Measurements from ENCODE around the gene ORAI3. TPM values are rescaled to one million over a fixed set of nuclear protein-coding genes. Genes with fewer than 3 reads are reported as not detected.

ORAI3 gene
- total RNA-seq, 1 experiment from 2014 or later = 34.0 TPM

DNA sequence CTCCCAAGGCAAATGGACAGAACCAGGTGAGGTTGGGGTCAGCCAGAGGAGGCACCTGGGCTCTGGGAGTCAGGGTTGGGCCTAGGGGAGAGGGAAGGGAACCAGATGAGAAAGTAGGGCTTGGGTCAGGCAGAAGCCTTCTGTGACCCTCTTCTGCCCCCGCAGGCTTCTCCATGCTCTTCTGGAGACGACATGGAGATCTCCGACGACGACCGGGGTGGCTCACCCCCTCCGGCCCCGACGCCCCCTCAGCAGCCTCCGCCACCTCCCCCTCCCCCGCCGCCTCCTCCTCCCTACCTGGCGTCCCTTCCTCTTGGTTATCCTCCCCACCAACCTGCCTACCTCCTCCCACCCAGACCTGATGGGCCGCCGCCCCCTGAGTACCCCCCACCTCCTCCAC is 16.6 kb downstream of the ORAI3 start:
- H3K27me3 ChIP-seq (ENCODE audit: low read length) = no peaks in the 10 kb centered on the region
- H3K79me2 ChIP-seq (ENCODE audit: low read length) = peaks cover 4% of the 10 kb centered on the region
- no peaks in the 10 kb centered on the region for H4K20me1 ChIP-seq (ENCODE audit: insufficient read depth, low read depth, low read length)
- no peak overlapping the region for H3K9ac ChIP-seq (ENCODE audit: low read length)
- H2AFZ ChIP-seq (ENCODE audit: low read length) = no peak overlapping the region
- H3K27ac ChIP-seq (ENCODE audit: low read length) = no peak overlapping the region
- H3K4me3 ChIP-seq (ENCODE audit: low read length) = no peak overlapping the region
- no peak overlapping the region for H3K4me2 ChIP-seq (ENCODE audit: low read depth, low read length, poor library complexity, severe bottlenecking)
- peaks cover 45% of the 10 kb centered on the region for H3K36me3 ChIP-seq (ENCODE audit: insufficient read depth, low read length)
- no peaks in the 10 kb centered on the region for H3K9me3 ChIP-seq (ENCODE audit: low read length)
- no peaks in the 10 kb centered on the region for H3K9me2 ChIP-seq (replicated peaks; ENCODE audit: insufficient read depth, low read length)
- DNase-seq = no peak
- H3K4me1 ChIP-seq (ENCODE audit: low read length) = no peaks in the 10 kb centered on the region

DNA sequence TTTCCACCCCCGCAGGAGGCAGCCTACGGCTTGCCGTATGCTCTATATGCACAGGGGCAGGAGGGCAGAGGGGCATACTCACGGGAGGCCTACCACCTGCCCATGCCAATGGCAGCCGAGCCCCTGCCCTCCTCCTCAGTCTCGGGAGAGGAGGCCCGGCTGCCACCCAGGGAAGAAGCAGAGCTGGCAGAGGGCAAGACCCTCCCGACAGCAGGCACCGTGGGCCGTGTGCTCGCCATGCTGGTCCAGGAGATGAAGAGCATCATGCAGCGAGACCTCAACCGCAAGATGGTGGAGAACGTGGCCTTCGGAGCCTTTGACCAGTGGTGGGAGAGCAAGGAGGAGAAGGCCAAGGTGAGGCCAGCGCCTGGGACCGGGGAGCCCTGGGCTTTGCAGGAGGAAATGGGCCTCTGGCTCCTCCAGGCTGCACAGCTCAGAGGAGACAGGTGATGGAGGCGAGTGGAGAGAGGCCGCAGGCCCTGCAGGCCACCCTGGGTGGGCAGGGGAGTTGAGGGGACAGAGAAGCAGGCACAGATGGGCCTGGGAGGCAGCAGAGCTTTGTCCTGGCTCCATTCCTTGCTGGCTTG is 17.3 kb downstream of the ORAI3 start:
- H3K9ac ChIP-seq (ENCODE audit: low read length) = no peak overlapping the region
- H2AFZ ChIP-seq (ENCODE audit: low read length) = no peak overlapping the region
- no peaks in the 10 kb centered on the region for H3K9me3 ChIP-seq (ENCODE audit: low read length)
- H3K9me2 ChIP-seq (replicated peaks; ENCODE audit: insufficient read depth, low read length) = no peaks in the 10 kb centered on the region
- no peaks in the 10 kb centered on the region for H4K20me1 ChIP-seq (ENCODE audit: insufficient read depth, low read depth, low read length)
- no peaks in the 10 kb centered on the region for H3K4me1 ChIP-seq (ENCODE audit: low read length)
- peaks cover 48% of the 10 kb centered on the region for H3K36me3 ChIP-seq (ENCODE audit: insufficient read depth, low read length)
- H3K27ac ChIP-seq (ENCODE audit: low read length) = no peak overlapping the region
- no peak overlapping the region for H3K4me3 ChIP-seq (ENCODE audit: low read length)
- H3K4me2 ChIP-seq (ENCODE audit: low read depth, low read length, poor library complexity, severe bottlenecking) = no peak overlapping the region
- no peaks in the 10 kb centered on the region for H3K27me3 ChIP-seq (ENCODE audit: low read length)
- peaks cover 3% of the 10 kb centered on the region; the same call in 1 of the 2 replicates for H3K79me2 ChIP-seq (ENCODE audit: low read length)
- no peak for DNase-seq

DNA sequence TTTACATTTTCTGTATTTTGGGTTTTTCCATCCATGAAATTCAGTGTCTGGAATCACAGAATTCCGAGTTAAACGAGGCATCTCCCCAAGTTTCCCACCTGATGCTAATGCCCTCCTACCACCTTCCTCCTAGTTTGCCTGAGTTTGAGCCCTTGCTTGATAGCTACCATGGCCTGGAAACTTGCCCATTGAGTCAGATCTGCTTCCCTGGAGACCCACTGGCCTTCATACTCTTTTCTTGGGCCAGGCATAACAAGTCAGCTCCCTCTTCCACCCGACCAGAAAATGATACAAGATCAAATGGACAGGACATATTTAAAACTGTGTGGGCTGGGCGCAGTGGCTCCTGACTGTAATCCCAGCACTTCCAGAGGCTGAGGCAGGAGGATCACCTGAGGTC is 18.9 kb downstream of the ORAI3 start:
- Histone ChIP-seq H3K4me1 (ENCODE audit: low read length) (no peaks in the 10 kb centered on the region), H4K20me1 (ENCODE audit: insufficient read depth, low read depth, low read length) (no peaks in the 10 kb centered on the region), H3K4me3 (ENCODE audit: low read length) (no peak overlapping the region), H2AFZ (ENCODE audit: low read length) (no peak overlapping the region), H3K9me3 (ENCODE audit: low read length) (no peaks in the 10 kb centered on the region), H3K9me2 (replicated peaks; ENCODE audit: insufficient read depth, low read length) (no peaks in the 10 kb centered on the region), H3K9ac (ENCODE audit: low read length) (no peak overlapping the region), H3K4me2 (ENCODE audit: low read depth, low read length, poor library complexity, severe bottlenecking) (no peak overlapping the region), H3K79me2 (ENCODE audit: low read length) (0 out of 2 replicates have a peak, but pooled peaks cover 3% of the 10 kb centered on the region), H3K36me3 (ENCODE audit: insufficient read depth, low read length) (peaks cover 42% of the 10 kb centered on the region), H3K27me3 (ENCODE audit: low read length) (no peaks in the 10 kb centered on the region), H3K27ac (ENCODE audit: low read length) (no peak overlapping the region)
- no peak for DNase-seq

DNA sequence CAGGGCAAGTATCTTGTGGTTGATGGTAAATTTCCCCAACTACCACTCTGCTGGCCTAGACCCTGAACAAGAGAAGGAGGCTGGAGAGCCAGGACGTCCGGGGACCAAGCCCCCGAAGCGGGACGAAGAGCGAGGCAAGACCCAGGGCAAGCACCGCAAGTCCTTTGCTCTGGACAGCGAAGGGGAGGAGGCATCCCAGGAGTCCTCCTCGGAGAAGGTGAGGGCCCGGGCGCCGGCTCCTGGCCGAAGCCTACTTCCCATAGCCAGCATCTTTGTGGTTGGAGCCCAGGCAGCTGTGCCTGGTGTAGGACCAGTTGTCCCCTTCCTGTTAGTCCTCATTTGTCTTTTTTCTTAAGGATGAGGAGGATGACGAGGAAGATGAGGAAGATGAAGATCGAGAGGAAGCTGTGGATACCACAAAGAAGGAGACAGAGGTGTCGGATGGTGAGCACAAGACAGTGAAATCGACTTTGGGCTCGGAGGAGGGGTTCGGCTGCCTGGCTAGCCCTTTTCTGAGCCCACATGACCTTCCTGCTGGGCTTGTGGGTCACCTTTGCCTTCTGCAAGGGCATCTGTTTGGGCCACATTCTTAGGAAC is 20.5 kb downstream of the ORAI3 start:
- H3K4me3 ChIP-seq (ENCODE audit: low read length) = no peak overlapping the region
- no peak overlapping the region for H3K27ac ChIP-seq (ENCODE audit: low read length)
- no peaks in the 10 kb centered on the region for H3K4me1 ChIP-seq (ENCODE audit: low read length)

DNA sequence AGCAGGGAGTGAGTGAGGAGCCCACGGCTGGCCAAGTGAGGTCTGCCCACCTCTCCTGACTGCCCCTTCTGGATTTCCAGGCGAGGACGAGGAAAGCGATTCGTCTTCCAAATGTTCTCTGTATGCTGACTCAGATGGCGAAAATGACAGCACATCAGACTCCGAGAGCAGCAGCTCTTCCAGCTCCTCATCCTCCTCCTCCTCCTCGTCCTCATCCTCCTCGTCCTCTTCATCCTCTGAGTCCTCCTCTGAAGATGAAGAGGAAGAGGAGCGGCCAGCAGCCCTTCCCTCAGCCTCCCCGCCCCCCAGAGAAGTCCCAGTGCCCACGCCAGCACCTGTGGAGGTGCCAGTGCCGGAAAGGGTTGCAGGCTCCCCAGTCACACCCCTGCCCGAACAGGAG is 22.4 kb downstream of the ORAI3 start:
- no peak overlapping the region for H3K4me3 ChIP-seq (ENCODE audit: low read length)
- no peaks in the 10 kb centered on the region for H3K9me2 ChIP-seq (replicated peaks; ENCODE audit: insufficient read depth, low read length)
- H3K4me1 ChIP-seq (ENCODE audit: low read length) = no peaks in the 10 kb centered on the region
- H3K36me3 ChIP-seq (ENCODE audit: insufficient read depth, low read length) = peaks cover 26% of the 10 kb centered on the region
- no peaks in the 10 kb centered on the region for H3K9me3 ChIP-seq (ENCODE audit: low read length)
- no peaks in the 10 kb centered on the region for H3K79me2 ChIP-seq (ENCODE audit: low read length)
- no peak overlapping the region for H3K4me2 ChIP-seq (ENCODE audit: low read depth, low read length, poor library complexity, severe bottlenecking)
- H2AFZ ChIP-seq (ENCODE audit: low read length) = no peak overlapping the region
- no peak overlapping the region for H3K9ac ChIP-seq (ENCODE audit: low read length)
- H4K20me1 ChIP-seq (ENCODE audit: insufficient read depth, low read depth, low read length) = no peaks in the 10 kb centered on the region
- H3K27ac ChIP-seq (ENCODE audit: low read length) = no peak overlapping the region
- no peaks in the 10 kb centered on the region for H3K27me3 ChIP-seq (ENCODE audit: low read length)
- DNase-seq = no peak

More for the DNA sequence above, 20.5 kb downstream of the ORAI3 start:
- Histone ChIP-seq H3K9ac (ENCODE audit: low read length) (no peak overlapping the region), H2AFZ (ENCODE audit: low read length) (no peak overlapping the region), H4K20me1 (ENCODE audit: insufficient read depth, low read depth, low read length) (no peaks in the 10 kb centered on the region), H3K4me2 (ENCODE audit: low read depth, low read length, poor library complexity, severe bottlenecking) (no peak overlapping the region), H3K79me2 (ENCODE audit: low read length) (no peaks in the 10 kb centered on the region), H3K9me2 (replicated peaks; ENCODE audit: insufficient read depth, low read length) (no peaks in the 10 kb centered on the region), H3K9me3 (ENCODE audit: low read length) (no peaks in the 10 kb centered on the region), H3K36me3 (ENCODE audit: insufficient read depth, low read length) (peaks cover 37% of the 10 kb centered on the region), H3K27me3 (ENCODE audit: low read length) (no peaks in the 10 kb centered on the region)
- DNase-seq = no peak

DNA sequence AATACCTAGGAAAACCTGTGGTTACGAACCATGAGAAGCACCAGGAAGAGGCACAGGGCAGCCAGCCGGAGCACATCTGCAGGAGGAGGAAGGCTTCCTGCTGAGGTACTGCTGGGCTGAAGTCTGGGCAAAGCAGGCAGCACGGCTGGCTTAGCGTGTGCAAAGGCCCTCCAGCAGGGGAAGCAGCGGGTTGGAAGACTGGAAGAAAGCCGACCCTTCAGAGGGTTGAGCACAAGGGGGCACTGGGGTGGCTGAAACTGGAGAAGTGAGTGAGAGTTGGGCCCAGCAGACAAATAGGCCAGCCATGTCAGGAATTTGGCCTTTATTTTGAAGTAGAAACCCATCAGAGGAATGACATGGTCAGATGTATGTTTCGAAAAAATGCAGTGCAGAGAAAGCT is 24.0 kb downstream of the ORAI3 start:
- no peak for DNase-seq
- Histone ChIP-seq H3K9me3 (ENCODE audit: low read length) (no peaks in the 10 kb centered on the region), H3K9me2 (replicated peaks; ENCODE audit: insufficient read depth, low read length) (no peaks in the 10 kb centered on the region), H3K4me1 (ENCODE audit: low read length) (no peaks in the 10 kb centered on the region), H2AFZ (ENCODE audit: low read length) (no peak overlapping the region), H3K9ac (ENCODE audit: low read length) (no peak overlapping the region), H3K36me3 (ENCODE audit: insufficient read depth, low read length) (peaks cover 23% of the 10 kb centered on the region), H3K27ac (ENCODE audit: low read length) (no peak overlapping the region), H3K4me2 (ENCODE audit: low read depth, low read length, poor library complexity, severe bottlenecking) (no peak overlapping the region), H3K27me3 (ENCODE audit: low read length) (no peaks in the 10 kb centered on the region), H4K20me1 (ENCODE audit: insufficient read depth, low read depth, low read length) (no peaks in the 10 kb centered on the region), H3K79me2 (ENCODE audit: low read length) (no peaks in the 10 kb centered on the region), H3K4me3 (ENCODE audit: low read length) (no peak overlapping the region)

DNA sequence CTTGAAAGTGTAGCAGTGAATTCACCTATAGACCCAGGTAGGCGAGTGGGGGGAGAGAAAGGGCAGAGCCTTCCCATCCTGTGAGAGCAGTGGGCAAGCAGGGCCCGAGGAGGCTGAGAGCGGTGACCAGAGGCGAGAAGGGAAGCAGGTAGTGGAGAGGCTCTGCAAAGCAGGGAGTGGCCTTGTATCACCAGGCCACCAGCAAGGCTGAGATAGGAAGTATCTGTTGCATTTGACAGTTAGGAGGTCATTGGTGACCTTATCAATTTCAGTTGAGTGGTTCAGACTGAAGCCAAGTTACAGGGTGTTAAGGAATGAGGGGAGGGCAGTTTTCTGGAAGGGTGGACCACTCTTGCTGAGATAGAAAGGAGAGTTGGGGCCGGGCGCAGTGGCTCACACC is 25.5 kb downstream of the ORAI3 start:
- no peaks in the 10 kb centered on the region for H3K9me2 ChIP-seq (replicated peaks; ENCODE audit: insufficient read depth, low read length)
- H3K4me1 ChIP-seq (ENCODE audit: low read length) = no peaks in the 10 kb centered on the region
- H3K27ac ChIP-seq (ENCODE audit: low read length) = no peak overlapping the region
- 0 out of 2 replicates have a peak, but pooled peaks cover 4% of the 10 kb centered on the region for H4K20me1 ChIP-seq (ENCODE audit: insufficient read depth, low read depth, low read length)
- no peak overlapping the region for H3K4me2 ChIP-seq (ENCODE audit: low read depth, low read length, poor library complexity, severe bottlenecking)
- no peak overlapping the region for H2AFZ ChIP-seq (ENCODE audit: low read length)
- no peaks in the 10 kb centered on the region for H3K79me2 ChIP-seq (ENCODE audit: low read length)
- no peak for DNase-seq
- H3K27me3 ChIP-seq (ENCODE audit: low read length) = no peaks in the 10 kb centered on the region
- no peak overlapping the region for H3K9ac ChIP-seq (ENCODE audit: low read length)
- no peaks in the 10 kb centered on the region for H3K9me3 ChIP-seq (ENCODE audit: low read length)
- H3K36me3 ChIP-seq (ENCODE audit: insufficient read depth, low read length) = peaks cover 22% of the 10 kb centered on the region
- no peak overlapping the region for H3K4me3 ChIP-seq (ENCODE audit: low read length)

DNA sequence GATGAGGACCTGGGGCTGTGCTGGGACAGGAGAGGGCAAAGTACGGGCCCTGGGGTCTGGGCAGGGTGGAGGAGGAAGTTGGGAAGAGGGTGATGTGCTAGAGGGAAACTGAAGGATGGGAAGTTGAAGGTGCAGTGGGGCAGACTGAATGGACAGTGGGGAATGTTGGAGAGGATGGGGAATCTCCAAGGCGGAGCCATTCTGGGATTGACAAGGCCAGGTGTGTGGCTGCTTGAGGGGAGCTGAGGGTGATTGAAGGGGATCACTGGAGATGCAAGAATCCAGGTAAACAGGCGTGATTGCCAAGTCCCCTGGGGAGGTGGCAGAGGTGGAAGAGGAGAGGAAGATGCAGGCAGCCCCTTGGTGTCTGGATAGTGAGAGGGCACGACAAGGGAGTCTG is 27.6 kb downstream of the ORAI3 start:
- Histone ChIP-seq H3K4me2 (ENCODE audit: low read depth, low read length, poor library complexity, severe bottlenecking) (no peak overlapping the region), H3K79me2 (ENCODE audit: low read length) (no peaks in the 10 kb centered on the region), H3K9me2 (replicated peaks; ENCODE audit: insufficient read depth, low read length) (no peaks in the 10 kb centered on the region), H3K9me3 (ENCODE audit: low read length) (no peaks in the 10 kb centered on the region), H3K4me3 (ENCODE audit: low read length) (no peak overlapping the region), H3K36me3 (ENCODE audit: insufficient read depth, low read length) (peaks cover 11% of the 10 kb centered on the region), H2AFZ (ENCODE audit: low read length) (no peak overlapping the region), H4K20me1 (ENCODE audit: insufficient read depth, low read depth, low read length) (0 out of 2 replicates have a peak, but pooled peaks cover 4% of the 10 kb centered on the region), H3K27me3 (ENCODE audit: low read length) (no peaks in the 10 kb centered on the region), H3K4me1 (ENCODE audit: low read length) (no peaks in the 10 kb centered on the region), H3K27ac (ENCODE audit: low read length) (no peak overlapping the region), H3K9ac (ENCODE audit: low read length) (no peak overlapping the region)
- DNase-seq = no peak

All from Karpas-422 (cell line).